IgD-negative memory B cell (primary cell): Measurements from ENCODE around the gene C17orf75. TPM values are rescaled to one million over a fixed set of nuclear protein-coding genes. Genes with fewer than 3 reads are reported as not detected.

Experiments used
- H3K27ac Mint-ChIP-seq, 3 donors: one replicate each; pipeline ENCODE4 v1.8.0; 2020 to 2022; ENCODE audit warnings: mild to moderate bottlenecking in 3 of 3, mixed read lengths in 3 of 3, moderate library complexity in 1 of 3
- H3K27me3 Mint-ChIP-seq: one replicate; pipeline ENCODE4 v1.8.0; 2021; ENCODE audit warnings: mixed read lengths
- H3K36me3 Mint-ChIP-seq: one replicate; pipeline ENCODE4 v1.8.0; 2020; ENCODE audit warnings: mild to moderate bottlenecking, mixed read lengths
- H3K4me1 Mint-ChIP-seq, 3 donors: one replicate each; pipeline ENCODE4 v1.8.0; 2020 to 2022; ENCODE audit warnings: mixed read lengths in 3 of 3, mild to moderate bottlenecking in 1 of 3
- H3K4me3 Mint-ChIP-seq, 4 donors: one replicate each; pipeline ENCODE4 v1.8.0; 2020 to 2022; ENCODE audit warnings: mild to moderate bottlenecking in 4 of 4, mixed read lengths in 4 of 4, moderate library complexity in 3 of 4
- H3K9me3 Mint-ChIP-seq, 3 donors: one replicate each; pipeline ENCODE4 v1.8.0; 2020 to 2021; ENCODE audit warnings: mixed read lengths in 3 of 3, mild to moderate bottlenecking in 1 of 3
- polyA plus RNA-seq: library from polyadenylated mRNA; unstranded; fragments of 300-500 nt; fragmentation: Illumina TruSeq; gene quantifications from one replicate; pipeline ENCODE4 v1.2.3, GENCODE V29; 2021

Gene C17orf75
- polyA plus RNA-seq, 1 donor from 2014 or later = 9.6 TPM

GRCh38 chr17:32285306-32285705 lies 56.7 kb downstream of the C17orf75 start:
- Mint-ChIP-seq H3K27ac (no peak overlapping the region), H3K27me3 (peaks cover 31% of the 10 kb centered on the region), H3K4me1 (peaks cover 4 to 8% (median 5%) of the 10 kb centered on the region in 3 donors), H3K36me3 (peaks cover 4% of the 10 kb centered on the region), H3K4me3 (no peak overlapping the region), H3K9me3 (no peaks in the 10 kb centered on the region)

GRCh38 chr17:32283745-32284201 lies 58.2 kb downstream of the C17orf75 start:
- no peak overlapping the region for H3K27ac Mint-ChIP-seq

GRCh38 chr17:32281011-32281451 lies 60.9 kb downstream of the C17orf75 start:
- Mint-ChIP-seq H3K36me3 (peaks cover 4% of the 10 kb centered on the region), H3K4me1 (peaks cover 6 to 8% (median 7%) of the 10 kb centered on the region in 3 donors), H3K27me3 (peaks cover 30% of the 10 kb centered on the region), H3K4me3 (no peak overlapping the region), H3K27ac (no peak overlapping the region), H3K9me3 (no peaks in the 10 kb centered on the region)

More at GRCh38 chr17:32283745-32284201, 58.2 kb downstream of the C17orf75 start:
- peak overlapping the region in 3 of 4 donors; percentile 31 to 71 (median 62) for H3K4me3 Mint-ChIP-seq
- H3K9me3 Mint-ChIP-seq = no peaks in the 10 kb centered on the region
- H3K4me1 Mint-ChIP-seq = peaks cover 4 to 8% (median 5%) of the 10 kb centered on the region in 3 donors
- H3K36me3 Mint-ChIP-seq = peaks cover 4% of the 10 kb centered on the region
- H3K27me3 Mint-ChIP-seq = peaks cover 27% of the 10 kb centered on the region

GRCh38 chr17:32279891-32280716 lies 61.9 kb downstream of the C17orf75 start:
- H3K27ac Mint-ChIP-seq = no peak overlapping the region
- H3K9me3 Mint-ChIP-seq = no peaks in the 10 kb centered on the region
- peaks cover 29% of the 10 kb centered on the region for H3K27me3 Mint-ChIP-seq
- H3K4me3 Mint-ChIP-seq = no peak overlapping the region
- H3K4me1 Mint-ChIP-seq = peaks cover 8 to 9% (median 8%) of the 10 kb centered on the region in 3 donors
- peaks cover 4% of the 10 kb centered on the region for H3K36me3 Mint-ChIP-seq

- Mint-ChIP-seq H3K9me3 (no peaks in the 10 kb centered on the region), H3K36me3 (no peaks in the 10 kb centered on the region)
Observed at GRCh38 chr17:32278815-32279214, 63.2 kb downstream of the C17orf75 start.

More at GRCh38 chr17:32278815-32279214, 63.2 kb downstream of the C17orf75 start:
- Mint-ChIP-seq H3K27ac (no peak overlapping the region), H3K4me3 (no peak overlapping the region), H3K27me3 (peaks cover 24% of the 10 kb centered on the region), H3K4me1 (peaks cover 4 to 8% (median 6%) of the 10 kb centered on the region in 3 donors)

Other genes with a start within 250 kb of the C17orf75 start
- 17.0 TPM for gene RHOT1, start 199.7 kb downstream of the C17orf75 start, polyA plus RNA-seq
- not detected for gene RHBDL3, start 76.3 kb downstream of the C17orf75 start, polyA plus RNA-seq
- 141 TPM for gene ZNF207, start 8.0 kb upstream of the C17orf75 start, polyA plus RNA-seq
- gene PSMD11, start 102.3 kb upstream of the C17orf75 start, polyA plus RNA-seq = 126 TPM
- 3.8 TPM for gene CDK5R1, start 144.8 kb upstream of the C17orf75 start, polyA plus RNA-seq